GM23248 (cell line): ENCODE measurements around the gene NUP93.

ENCODE experiments used
- EZH2 ChIP-seq: fragments of 200-600 bp; sonication (generic); IDR thresholded peaks from 2 replicates; pipeline ENCODE4 v1.6.1; 2018; ENCODE audit warnings: antibody characterized with exemption, mild to moderate bottlenecking; ENCODE audit not compliant: insufficient read depth, poor library complexity, severe bottlenecking
- EZH2phosphoT487 ChIP-seq: fragments of 200-600 bp; sonication (generic); IDR thresholded peaks from 2 replicates; pipeline ENCODE4 v1.6.1; 2018; ENCODE audit warnings: antibody characterized with exemption, moderate library complexity, mild to moderate bottlenecking, low read depth; ENCODE audit not compliant: insufficient read depth

GRCh38 chr16:56855946-56856345 lies 126.0 kb downstream of the NUP93 start:
- TF ChIP-seq EZH2phosphoT487 (no peak), EZH2 (no peak)
